IMR-90 (cell line): ENCODE measurements around the gene SCAANT1. TPM values are rescaled to one million over a fixed set of nuclear protein-coding genes. Genes with fewer than 3 reads are reported as not detected.

ENCODE experiments used
- ATAC-seq: fragments of 200-7000 bp; cut with Tn5 transposase; 2 replicates; pipeline ENCODE4 v1.9.1; 2020; ENCODE audit warnings: low read depth, mild to moderate bottlenecking, moderate library complexity
- BruUV-seq: library from RNA; stranded (reverse); fragments of 400-500 nt; replicated peaks from 2 replicates; lab custom pipeline; 2021; lab: Mats Ljungman, UMichigan
- CTCF ChIA-PET: fragments of 300-600 bp; formaldehyde crosslinking; extraction: SDS; loops from one replicate; lab custom pipeline; 2021; ENCODE audit warnings: antibody characterized with exemption; lab: Yijun Ruan, JAX
- POLR2A ChIA-PET: fragments of 300-600 bp; sonication (Branson Sonifier 250); formaldehyde crosslinking; loops from one replicate; lab custom pipeline; 2022; ENCODE audit warnings: antibody characterized with exemption; ENCODE audit not compliant: unreplicated experiment; lab: Charles Lee
- DNase-seq: peaks from one replicate; pipeline ENCODE4 v3.0.0; 2013
- H2AFZ ChIP-seq: replicated peaks from 2 replicates; pipeline ENCODE3; 2013; ENCODE audit warnings: low read length, mild to moderate bottlenecking; ENCODE audit not compliant: poor library complexity
- H2AK5ac ChIP-seq: 2 replicates; pipeline ENCODE4 v1.6.1; 2013; ENCODE audit warnings: low read depth, low read length, inconsistent platforms
- H2AK9ac ChIP-seq: replicated peaks from 2 replicates; pipeline ENCODE3; 2013; ENCODE audit warnings: mild to moderate bottlenecking, low read depth, low read length, moderate library complexity; ENCODE audit not compliant: poor library complexity
- H2BK120ac ChIP-seq: 2 replicates; pipeline ENCODE4 v1.6.1; 2013; ENCODE audit warnings: low read depth, low read length, inconsistent platforms
- H2BK15ac ChIP-seq: 3 replicates; pipeline ENCODE4 v1.6.1; 2013; ENCODE audit warnings: low read depth, low read length, inconsistent platforms
- H2BK20ac ChIP-seq: 2 replicates; pipeline ENCODE4 v1.6.1; 2013; ENCODE audit warnings: low read depth, mild to moderate bottlenecking, inconsistent platforms, low read length, moderate library complexity
- H2BK5ac ChIP-seq: 2 replicates; pipeline ENCODE4 v1.6.1; 2013; ENCODE audit warnings: mild to moderate bottlenecking, low read depth, low read length, inconsistent platforms; ENCODE audit not compliant: poor library complexity, severe bottlenecking
- H3K14ac ChIP-seq: replicated peaks from 2 replicates; pipeline ENCODE4 v1.6.1; 2013; ENCODE audit warnings: low read depth, low read length, inconsistent platforms
- H3K18ac ChIP-seq: 2 replicates; pipeline ENCODE4 v1.6.1; 2013; ENCODE audit warnings: low read depth, low read length, control low read depth
- H3K23ac ChIP-seq: 2 replicates; pipeline ENCODE4 v1.6.1; 2013; ENCODE audit warnings: low read depth, low read length, inconsistent platforms
- H3K27ac ChIP-seq: 2 replicates; pipeline ENCODE4 v1.5.1; 2013; ENCODE audit warnings: mild to moderate bottlenecking, control low read depth, low read length; ENCODE audit not compliant: insufficient read depth
- H3K27me3 ChIP-seq: 2 replicates; pipeline ENCODE4 v1.6.1; 2013; ENCODE audit warnings: low read length; ENCODE audit not compliant: control insufficient read depth, insufficient read depth
- H3K36me3 ChIP-seq: 2 replicates; pipeline ENCODE4 v1.6.1; 2013; ENCODE audit warnings: low read length, mixed read lengths; ENCODE audit not compliant: control insufficient read depth, insufficient read depth
- H3K4ac ChIP-seq: 2 replicates; pipeline ENCODE4 v1.6.1; 2013; ENCODE audit warnings: low read depth, low read length, inconsistent platforms
- H3K4me1 ChIP-seq: 2 replicates; pipeline ENCODE4 v1.6.1; 2013; ENCODE audit warnings: low read length, mixed read lengths; ENCODE audit not compliant: control insufficient read depth, insufficient read depth
- H3K4me2 ChIP-seq: 2 replicates; pipeline ENCODE4 v1.6.1; 2013; ENCODE audit warnings: low read depth, mild to moderate bottlenecking, control low read depth, low read length, moderate library complexity
- H3K4me3 ChIP-seq: 2 replicates; pipeline ENCODE4 v1.5.1; 2013; ENCODE audit warnings: low read depth, mild to moderate bottlenecking, control low read depth, low read length, moderate library complexity; ENCODE audit not compliant: insufficient read depth
- H3K56ac ChIP-seq: 2 replicates; pipeline ENCODE4 v1.6.1; 2013; ENCODE audit warnings: low read length, inconsistent platforms; ENCODE audit not compliant: insufficient read depth; ENCODE audit errors: extremely low read depth
- H3K79me1 ChIP-seq, 2 experiments: 2 replicates each; pipeline ENCODE4 v1.6.1; 2013; ENCODE audit warnings: low read length in 2 of 2, inconsistent platforms in 1 of 2, low read depth in 1 of 2
- H3K9ac ChIP-seq: 2 replicates; pipeline ENCODE4 v1.6.1; 2013; ENCODE audit warnings: low read depth, low read length, control low read depth
- H3K9me1 ChIP-seq: 2 replicates; pipeline ENCODE4 v1.6.1; 2013; ENCODE audit warnings: low read length, inconsistent platforms; ENCODE audit not compliant: insufficient read depth
- H3K9me3 ChIP-seq: 2 replicates; pipeline ENCODE4 v1.6.1; 2013; ENCODE audit warnings: low read length; ENCODE audit not compliant: control insufficient read depth, insufficient read depth
- H4K20me1 ChIP-seq: 2 replicates; pipeline ENCODE4 v1.6.1; 2013; ENCODE audit warnings: low read length, inconsistent platforms; ENCODE audit not compliant: insufficient read depth
- H4K5ac ChIP-seq: 2 replicates; pipeline ENCODE4 v1.6.1; 2013; ENCODE audit warnings: mild to moderate bottlenecking, low read depth, low read length, control low read depth
- H4K8ac ChIP-seq, 2 experiments: 2 replicates each; pipeline ENCODE4 v1.6.1; 2013; ENCODE audit warnings: low read depth in 2 of 2, low read length in 2 of 2, control low read depth in 1 of 2, inconsistent platforms in 1 of 2
- H4K91ac ChIP-seq: 2 replicates; pipeline ENCODE4 v1.6.1; 2013; ENCODE audit warnings: low read depth, low read length, inconsistent platforms; ENCODE audit not compliant: insufficient read depth
- BHLHE40 ChIP-seq: fragments of 150-350 bp; IDR thresholded peaks from 2 replicates; pipeline ENCODE4 v1.6.1; 2016; ENCODE audit warnings: mild to moderate bottlenecking, low read depth, low read length
- CHD1 ChIP-seq: IDR thresholded peaks from 2 replicates; pipeline ENCODE4 v1.6.1; 2012; ENCODE audit warnings: low read depth, low read length, improper control_type of control experiment
- FOS ChIP-seq: fragments of 150-350 bp; IDR thresholded peaks from 2 replicates; pipeline ENCODE4 v1.6.1; 2016; ENCODE audit warnings: low read depth, low read length
- MAFK ChIP-seq: IDR thresholded peaks from 2 replicates; pipeline ENCODE4 v1.6.1; 2012; ENCODE audit warnings: low read depth, low read length, improper control_type of control experiment
- MAZ ChIP-seq: IDR thresholded peaks from 2 replicates; pipeline ENCODE4 v1.6.1; 2012; ENCODE audit warnings: low read depth, mild to moderate bottlenecking, low read length, improper control_type of control experiment, moderate library complexity, borderline replicate concordance
- MXI1 ChIP-seq: IDR thresholded peaks from 2 replicates; pipeline ENCODE4 v1.6.1; 2012; ENCODE audit warnings: low read depth, mild to moderate bottlenecking, low read length, moderate library complexity, borderline replicate concordance
- NFE2L2 ChIP-seq: fragments of 150-350 bp; IDR thresholded peaks from 2 replicates; pipeline ENCODE4 v1.6.1; 2016; ENCODE audit warnings: low read depth, mild to moderate bottlenecking, low read length
- POLR2A ChIP-seq: IDR thresholded peaks from 2 replicates; pipeline ENCODE4 v1.6.1; 2012; ENCODE audit warnings: mild to moderate bottlenecking, low read depth, low read length
- RAD21 ChIP-seq: IDR thresholded peaks from 2 replicates; pipeline ENCODE4 v1.6.1; 2012; ENCODE audit warnings: low read length, improper control_type of control experiment
- RFX5 ChIP-seq: IDR thresholded peaks from 2 replicates; pipeline ENCODE4 v1.8.0; 2012; ENCODE audit warnings: low read depth, mild to moderate bottlenecking, low read length, moderate library complexity
- WGBS, 2 experiments: methylation state at CpG; one replicate each; pipeline versions ENCODE4 v1.1.5 to v1.1.7; 2013; ENCODE audit warnings: missing lambda C conversion rate in 2 of 2; ENCODE audit not compliant: insufficient read length in 1 of 2; ENCODE audit errors: extremely low coverage in 2 of 2; 5-methylcytosine and 5-hydroxymethylcytosine counted together
- dilution Hi-C: fragments of 300-500 bp; cut with HindIII; formaldehyde crosslinking; loops from one replicate; pipeline ENCODE4 v1.14.3; 2018; ENCODE audit warnings: low sequenced_read_pairs; ENCODE audit not compliant: unreplicated experiment
- in situ Hi-C: fragments of 300-500 bp; cut with MboI; formaldehyde crosslinking; loops from 3 replicates; pipeline ENCODE4 v1.14.3; 2019; ENCODE audit warnings: low sequenced_read_pairs, inconsistent platforms, mixed read lengths
- intact Hi-C: fragments of 100-400 bp; cut with micrococcal nuclease; formaldehyde crosslinking; loops from 2 replicates; pipeline ENCODE4 v1.10.0; 2022
- polyA plus RNA-seq, 3 experiments: library from polyadenylated mRNA; depleted of rRNA; stranded (reverse); fragments of >200 nt; gene quantifications; 2 replicates each; pipeline ENCODE4 v1.2.3, GENCODE V29; 2012; ENCODE audit warnings: low replicate concordance in 1 of 3
- total RNA-seq: library from RNA; depleted of rRNA; stranded (reverse); fragments of >200 nt; gene quantifications from 2 replicates; pipeline ENCODE4 v1.2.3, GENCODE V29; 2012
- TF ChIP-seq, protein P1 (sequence below): conservative IDR thresholded peaks from 2 replicates; pipeline ENCODE4 v1.5.1; 2012; ENCODE audit warnings: mild to moderate bottlenecking, low read depth, low read length, improper control_type of control experiment
- TF ChIP-seq, protein P2 (sequence below): fragments of 150-350 bp; IDR thresholded peaks from 2 replicates; pipeline ENCODE4 v1.6.1; 2016; ENCODE audit warnings: low read depth, mild to moderate bottlenecking, low read length, moderate library complexity, borderline replicate concordance

SCAANT1 gene
- total and polyA plus RNA-seq, 2 of the 4 experiments (the other 2 are of a cell fraction), result not detected

DNA sequence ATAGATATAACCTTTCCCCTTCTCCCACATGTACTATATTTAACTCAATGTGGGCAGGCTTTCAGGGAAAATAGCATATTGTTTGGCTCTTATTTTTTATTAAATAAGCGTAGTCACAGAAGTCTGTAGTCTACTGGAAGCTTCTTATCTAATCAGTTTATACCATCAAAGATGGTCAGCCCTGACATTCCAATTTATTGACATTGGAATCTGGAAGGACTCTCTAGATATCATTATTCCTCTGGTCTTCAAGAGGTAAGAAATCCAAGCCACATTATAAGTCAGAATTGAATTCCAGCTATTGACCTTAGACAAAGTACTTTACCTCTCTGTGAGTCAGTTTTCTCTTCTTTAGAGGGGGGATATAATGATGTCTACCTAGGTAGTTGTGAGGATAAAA lies 38.5 kb upstream of the SCAANT1 start (continued):
- no peak for TF ChIP-seq BHLHE40
- no peak for TF ChIP-seq RFX5
- TF ChIP-seq FOS, result no peak
- TF ChIP-seq POLR2A, result no peak
- TF ChIP-seq, protein P1, sequence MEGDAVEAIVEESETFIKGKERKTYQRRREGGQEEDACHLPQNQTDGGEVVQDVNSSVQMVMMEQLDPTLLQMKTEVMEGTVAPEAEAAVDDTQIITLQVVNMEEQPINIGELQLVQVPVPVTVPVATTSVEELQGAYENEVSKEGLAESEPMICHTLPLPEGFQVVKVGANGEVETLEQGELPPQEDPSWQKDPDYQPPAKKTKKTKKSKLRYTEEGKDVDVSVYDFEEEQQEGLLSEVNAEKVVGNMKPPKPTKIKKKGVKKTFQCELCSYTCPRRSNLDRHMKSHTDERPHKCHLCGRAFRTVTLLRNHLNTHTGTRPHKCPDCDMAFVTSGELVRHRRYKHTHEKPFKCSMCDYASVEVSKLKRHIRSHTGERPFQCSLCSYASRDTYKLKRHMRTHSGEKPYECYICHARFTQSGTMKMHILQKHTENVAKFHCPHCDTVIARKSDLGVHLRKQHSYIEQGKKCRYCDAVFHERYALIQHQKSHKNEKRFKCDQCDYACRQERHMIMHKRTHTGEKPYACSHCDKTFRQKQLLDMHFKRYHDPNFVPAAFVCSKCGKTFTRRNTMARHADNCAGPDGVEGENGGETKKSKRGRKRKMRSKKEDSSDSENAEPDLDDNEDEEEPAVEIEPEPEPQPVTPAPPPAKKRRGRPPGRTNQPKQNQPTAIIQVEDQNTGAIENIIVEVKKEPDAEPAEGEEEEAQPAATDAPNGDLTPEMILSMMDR, result no peak

DNA sequence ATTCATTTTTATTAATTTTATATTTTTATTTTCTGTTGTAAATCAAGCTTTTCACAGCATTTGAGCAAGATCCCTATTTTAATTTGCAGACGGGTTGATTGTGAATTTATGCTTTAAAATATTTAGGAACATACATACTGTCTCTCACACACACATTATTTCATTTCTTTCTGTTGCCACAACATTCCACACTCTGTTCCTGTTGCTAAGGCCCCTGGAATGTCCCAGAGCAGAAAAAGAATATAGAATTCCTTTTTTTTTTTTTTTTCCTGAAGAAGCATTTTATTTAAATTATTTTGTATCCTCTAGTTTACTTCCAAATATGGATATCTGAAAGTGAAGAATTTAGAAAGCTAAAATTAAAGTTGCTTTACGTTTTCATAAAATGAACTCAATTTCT lies 36.8 kb upstream of the SCAANT1 start:
- H3K27me3 ChIP-seq, result no peaks in the 10 kb centered on the region
- H2AFZ ChIP-seq, result no peak overlapping the region
- in situ Hi-C loops (no loop called here), dilution Hi-C loops (no loop called here), intact Hi-C loops (no loop called here)
- H2AK9ac ChIP-seq, result no peak overlapping the region
- no peak overlapping the region; the same call in 2 of the 3 replicates for H2BK15ac ChIP-seq
- ATAC-seq, result peak; percentile 55
- H4K91ac ChIP-seq, result peak overlapping the region; percentile 34; the same call in 1 of the 2 replicates
- peaks cover 6% of the 10 kb centered on the region for H3K4me1 ChIP-seq
- H3K4me2 ChIP-seq, result no peak overlapping the region
- peak overlapping the region; percentile 49; the same call in 1 of the 2 replicates for H2BK120ac ChIP-seq
- POLR2A ChIA-PET, result no interaction called here
- H3K4me3 ChIP-seq, result no peak overlapping the region
- 0 out of 2 replicates have a peak overlapping the region, but pooled peaks have one; percentile 55 for H2BK20ac ChIP-seq
- no TSS peak for BruUV-seq
- H4K8ac ChIP-seq, result peak overlapping the region in 1 of 2 experiments; percentile 24; a peak in 1 of 4 replicates
- H3K4ac ChIP-seq, result peak overlapping the region; percentile 64
- peaks cover 33% of the 10 kb centered on the region for H4K20me1 ChIP-seq
- H3K27ac ChIP-seq, result 0 out of 2 replicates have a peak overlapping the region, but pooled peaks have one; percentile 20
- H3K36me3 ChIP-seq, result peaks cover 2% of the 10 kb centered on the region; the same call in 1 of the 2 replicates
- no peak overlapping the region for H3K9ac ChIP-seq
- peaks cover 49 to 72% of the 10 kb centered on the region in 2 experiments for H3K79me1 ChIP-seq
- WGBS, 2 experiments, result no CpG with 5 or more reads among the region's 2 CpGs
- no peak overlapping the region for H3K23ac ChIP-seq
- peaks cover 33% of the 10 kb centered on the region for H3K9me1 ChIP-seq
- no peak overlapping the region for H3K56ac ChIP-seq
- no peak overlapping the region for H3K18ac ChIP-seq
- H2AK5ac ChIP-seq, result no peak overlapping the region
- peak overlapping the region; percentile 21 for H2BK5ac ChIP-seq
- H3K14ac ChIP-seq, result no peak overlapping the region
- CTCF ChIA-PET, result no interaction called here
- H4K5ac ChIP-seq, result no peak overlapping the region
- no peaks in the 10 kb centered on the region for H3K9me3 ChIP-seq
- peak; percentile 74 for DNase-seq
- TF ChIP-seq MXI1 (no peak), RAD21 (no peak), MAZ (no peak), NFE2L2 (no peak), FOS (no peak), RFX5 (no peak), MAFK (no peak), CHD1 (no peak), BHLHE40 (no peak)
- TF ChIP-seq, protein P1, result no peak
- TF ChIP-seq, protein P2, sequence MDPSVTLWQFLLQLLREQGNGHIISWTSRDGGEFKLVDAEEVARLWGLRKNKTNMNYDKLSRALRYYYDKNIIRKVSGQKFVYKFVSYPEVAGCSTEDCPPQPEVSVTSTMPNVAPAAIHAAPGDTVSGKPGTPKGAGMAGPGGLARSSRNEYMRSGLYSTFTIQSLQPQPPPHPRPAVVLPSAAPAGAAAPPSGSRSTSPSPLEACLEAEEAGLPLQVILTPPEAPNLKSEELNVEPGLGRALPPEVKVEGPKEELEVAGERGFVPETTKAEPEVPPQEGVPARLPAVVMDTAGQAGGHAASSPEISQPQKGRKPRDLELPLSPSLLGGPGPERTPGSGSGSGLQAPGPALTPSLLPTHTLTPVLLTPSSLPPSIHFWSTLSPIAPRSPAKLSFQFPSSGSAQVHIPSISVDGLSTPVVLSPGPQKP, result no peak
